A673 (cell line): Measurements from ENCODE around the gene HCAR1.

Experiments
- CTCF ChIP-seq: fragments of 300-800, 200-600 bp; sonication (generic); conservative IDR thresholded peaks from 2 replicates; pipeline ENCODE4 v1.5.1; 2017; ENCODE audit warnings: low read depth, mild to moderate bottlenecking, antibody characterized with exemption, low read length, moderate library complexity, mixed read lengths
- EZH2 ChIP-seq: fragments of 200-600 bp; sonication (generic); IDR thresholded peaks from 2 replicates; pipeline ENCODE4 v1.6.1; 2017; ENCODE audit warnings: borderline replicate concordance, low read depth, mild to moderate bottlenecking, mixed read lengths, antibody characterized with exemption, low read length; ENCODE audit not compliant: poor library complexity, severe bottlenecking

GRCh38 chr12:122730215-122731014 is at the start of gene HCAR1:
- TF ChIP-seq EZH2 (no peak), CTCF (no peak)
